ES-I3 (cell line): ENCODE results near the gene RGS6.

Experiments used
- H3K36me3 ChIP-seq: 2 replicates; pipeline ENCODE4 v1.6.1; 2013; ENCODE audit warnings: mild to moderate bottlenecking, low read length, control low read depth, moderate library complexity; ENCODE audit not compliant: insufficient read depth
- H3K4me1 ChIP-seq: 2 replicates; pipeline ENCODE4 v1.6.1; 2013; ENCODE audit warnings: mild to moderate bottlenecking, control low read depth, low read length; ENCODE audit not compliant: insufficient read depth
- H3K9ac ChIP-seq: 2 replicates; pipeline ENCODE4 v1.6.1; 2013; ENCODE audit warnings: low read depth, mild to moderate bottlenecking, low read length, moderate library complexity
- H3K9me3 ChIP-seq: 2 replicates; pipeline ENCODE4 v1.6.1; 2013; ENCODE audit warnings: mild to moderate bottlenecking, low read length, moderate library complexity; ENCODE audit not compliant: control insufficient read depth, insufficient read depth

The RGS6 gene

GRCh38 chr14:72522847-72523246 lies 590.6 kb downstream of the RGS6 start:
- H3K4me1 ChIP-seq: no peaks in the 10 kb centered on the region
- H3K9me3 ChIP-seq: peaks cover 4% of the 10 kb centered on the region
- no peak overlapping the region for H3K9ac ChIP-seq
- H3K36me3 ChIP-seq: no peaks in the 10 kb centered on the region; the same call in 1 of the 2 replicates

DNA sequence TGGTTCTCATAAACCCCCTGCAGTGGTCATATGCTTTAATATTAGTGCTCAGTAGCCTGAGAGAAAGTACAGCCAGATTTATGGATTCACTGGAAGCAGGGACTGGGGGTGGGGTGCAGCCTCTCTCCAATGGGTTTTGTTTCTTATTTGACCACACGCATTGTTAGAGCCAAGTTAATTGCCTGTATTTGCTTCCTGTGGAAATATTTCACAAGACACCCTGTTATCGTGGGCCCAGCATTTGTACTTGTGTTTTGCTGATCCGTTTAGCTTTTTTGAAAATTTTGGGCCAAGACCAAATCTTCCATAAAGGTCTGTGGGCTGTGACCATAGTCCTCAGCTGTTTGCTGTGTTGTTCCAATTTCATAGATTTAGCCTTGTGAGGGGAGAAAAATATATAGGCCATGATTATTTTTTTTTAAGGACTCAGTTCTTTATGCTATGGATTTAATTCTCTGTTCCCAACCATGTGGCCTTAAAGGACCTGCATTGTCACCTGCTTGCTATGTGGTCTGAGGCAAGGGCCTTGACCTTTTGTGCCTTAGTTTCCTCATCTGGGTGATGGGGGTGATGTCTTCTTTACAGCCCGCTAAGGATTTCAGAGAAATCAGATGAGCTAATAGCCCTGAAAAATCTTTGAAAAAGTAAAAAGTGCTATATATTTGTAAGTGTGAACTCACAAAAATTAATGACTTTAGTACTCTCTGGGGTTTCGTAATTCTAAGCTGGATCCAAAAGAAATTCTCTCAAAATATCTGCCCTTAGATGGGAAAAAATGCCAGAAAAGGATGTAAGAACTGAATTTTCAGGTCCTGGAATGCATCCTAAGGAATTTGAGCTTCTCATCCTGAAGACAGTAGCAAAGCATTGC lies 591.4 kb downstream of the RGS6 start:
- Histone ChIP-seq H3K9me3 (peaks cover 4% of the 10 kb centered on the region), H3K9ac (no peak overlapping the region), H3K4me1 (no peaks in the 10 kb centered on the region), H3K36me3 (no peaks in the 10 kb centered on the region; the same call in 1 of the 2 replicates)

GRCh38 chr14:72524295-72524629 lies 592.0 kb downstream of the RGS6 start:
- Histone ChIP-seq H3K36me3 (no peaks in the 10 kb centered on the region; the same call in 1 of the 2 replicates), H3K4me1 (no peaks in the 10 kb centered on the region), H3K9ac (no peak overlapping the region)

DNA sequence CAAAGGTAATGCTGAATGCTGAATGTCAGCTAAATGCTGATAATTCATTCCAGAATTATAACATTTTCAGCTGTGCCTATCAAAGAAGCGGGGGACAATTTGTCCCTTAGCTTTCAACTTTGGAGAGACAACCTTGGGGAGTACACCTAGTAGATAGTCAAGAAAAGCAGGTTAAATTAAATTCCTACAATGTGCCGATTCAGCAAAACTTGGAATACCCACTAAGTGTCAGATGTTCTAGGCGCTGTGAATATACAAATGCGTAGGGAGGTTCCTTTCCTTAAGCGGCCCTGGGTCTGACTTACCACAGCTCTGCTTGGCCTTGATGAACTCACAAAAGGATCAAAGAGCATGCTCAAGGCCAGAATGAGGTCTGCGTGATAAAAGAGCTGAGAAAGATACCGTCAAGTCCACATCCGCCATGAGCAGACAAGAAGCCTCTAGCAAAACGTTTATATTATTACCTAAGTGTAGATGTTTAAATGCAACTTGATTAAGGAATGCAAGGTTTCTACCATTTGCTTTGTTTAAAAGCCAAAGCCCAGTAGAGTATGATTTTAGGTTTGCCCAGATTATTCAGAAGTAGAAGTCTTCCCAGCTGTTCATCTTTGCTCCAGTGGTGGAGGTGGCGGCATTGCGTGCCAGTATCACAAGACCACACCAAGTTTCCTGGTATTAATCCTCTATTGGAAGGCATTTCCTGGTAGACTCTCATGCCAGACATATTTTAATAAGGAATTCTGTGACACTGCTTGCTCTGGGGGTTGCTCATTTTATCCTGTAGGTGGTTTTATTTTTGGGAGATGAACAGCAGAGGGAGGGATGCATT lies 593.1 kb downstream of the RGS6 start:
- Histone ChIP-seq H3K36me3 (no peaks in the 10 kb centered on the region; the same call in 1 of the 2 replicates), H3K4me1 (no peaks in the 10 kb centered on the region), H3K9ac (no peak overlapping the region), H3K9me3 (peaks cover under 1% of the 10 kb centered on the region)

More at GRCh38 chr14:72524295-72524629, 592.0 kb downstream of the RGS6 start:
- peaks cover 4% of the 10 kb centered on the region for H3K9me3 ChIP-seq

DNA sequence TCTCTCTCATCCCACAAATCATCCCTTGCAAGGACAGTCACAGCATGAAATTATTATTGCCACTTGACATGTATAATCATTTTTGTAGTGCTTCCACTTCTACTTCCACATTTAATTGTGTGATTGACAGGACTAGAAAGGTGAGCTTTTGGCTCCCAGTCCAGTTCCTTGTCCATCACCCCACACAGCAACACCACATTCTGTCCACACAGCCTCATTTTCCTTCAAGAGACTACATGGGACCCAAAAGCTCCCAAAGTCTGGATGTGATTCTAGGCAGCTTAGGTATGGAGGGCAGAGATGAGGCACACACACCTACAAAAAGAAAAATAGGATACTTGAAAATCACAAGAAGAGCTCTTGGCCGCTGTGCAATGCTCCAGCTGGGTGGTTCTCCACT lies 595.4 kb downstream of the RGS6 start:
- Histone ChIP-seq H3K36me3 (no peaks in the 10 kb centered on the region), H3K9me3 (no peaks in the 10 kb centered on the region), H3K9ac (no peak overlapping the region), H3K4me1 (no peaks in the 10 kb centered on the region)

DNA sequence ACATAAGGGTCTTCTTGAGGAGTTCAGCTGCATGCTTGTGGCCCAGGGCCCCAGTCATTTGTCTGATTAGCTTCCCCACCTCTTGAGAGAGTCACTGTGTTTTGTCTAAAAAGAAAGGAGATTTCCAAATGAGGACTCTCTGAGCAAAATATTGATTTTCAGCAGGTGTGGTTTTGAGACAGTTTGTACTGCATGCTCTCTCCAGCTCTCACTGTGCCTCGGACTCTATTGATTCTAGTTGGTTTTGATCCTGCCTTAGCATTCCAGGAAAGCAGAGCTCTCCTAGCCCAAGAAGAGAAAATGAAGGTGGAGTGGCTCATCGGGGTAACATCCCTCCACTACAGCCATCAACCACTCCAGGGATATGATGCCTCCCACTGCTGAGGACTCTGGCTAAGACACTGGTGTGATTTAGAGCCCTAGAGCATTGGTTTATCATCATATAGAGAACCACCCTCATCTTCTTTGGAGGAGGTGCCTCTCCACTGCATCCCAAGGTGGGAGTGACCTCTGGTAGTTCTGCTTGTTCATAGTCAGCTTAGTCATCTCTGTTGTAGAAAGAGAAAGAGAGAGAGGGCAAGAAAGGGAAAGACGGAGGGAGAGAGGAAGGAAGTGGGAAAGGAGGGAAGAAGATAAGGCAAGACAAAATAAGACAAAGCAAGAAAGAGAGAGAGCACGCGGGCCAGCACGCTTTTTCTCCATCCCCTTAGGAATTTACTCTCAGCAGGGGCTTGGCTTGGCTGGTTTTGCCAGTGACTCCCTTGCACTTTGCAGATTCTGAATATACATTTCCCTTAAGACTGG lies 596.0 kb downstream of the RGS6 start:
- no peaks in the 10 kb centered on the region for H3K9me3 ChIP-seq
- no peaks in the 10 kb centered on the region for H3K4me1 ChIP-seq
- no peaks in the 10 kb centered on the region for H3K36me3 ChIP-seq
- H3K9ac ChIP-seq: no peak overlapping the region

DNA sequence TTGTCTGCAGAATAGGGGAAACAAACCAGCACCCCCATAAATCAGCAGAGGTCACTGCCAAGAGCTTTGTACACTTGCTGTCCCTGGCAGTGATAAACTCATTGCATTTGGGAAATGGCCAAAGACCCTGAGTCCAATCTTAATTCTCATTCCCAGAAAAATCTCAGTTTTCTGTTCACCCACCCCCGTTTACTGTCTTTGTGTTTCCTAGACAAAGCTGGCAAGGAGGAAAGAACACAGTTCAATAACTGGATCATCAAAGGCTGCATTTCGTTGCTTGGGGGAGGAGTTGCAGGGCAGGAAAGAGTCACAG lies 596.6 kb downstream of the RGS6 start:
- Histone ChIP-seq H3K9me3 (no peaks in the 10 kb centered on the region), H3K36me3 (no peaks in the 10 kb centered on the region), H3K4me1 (no peaks in the 10 kb centered on the region), H3K9ac (no peak overlapping the region)

DNA sequence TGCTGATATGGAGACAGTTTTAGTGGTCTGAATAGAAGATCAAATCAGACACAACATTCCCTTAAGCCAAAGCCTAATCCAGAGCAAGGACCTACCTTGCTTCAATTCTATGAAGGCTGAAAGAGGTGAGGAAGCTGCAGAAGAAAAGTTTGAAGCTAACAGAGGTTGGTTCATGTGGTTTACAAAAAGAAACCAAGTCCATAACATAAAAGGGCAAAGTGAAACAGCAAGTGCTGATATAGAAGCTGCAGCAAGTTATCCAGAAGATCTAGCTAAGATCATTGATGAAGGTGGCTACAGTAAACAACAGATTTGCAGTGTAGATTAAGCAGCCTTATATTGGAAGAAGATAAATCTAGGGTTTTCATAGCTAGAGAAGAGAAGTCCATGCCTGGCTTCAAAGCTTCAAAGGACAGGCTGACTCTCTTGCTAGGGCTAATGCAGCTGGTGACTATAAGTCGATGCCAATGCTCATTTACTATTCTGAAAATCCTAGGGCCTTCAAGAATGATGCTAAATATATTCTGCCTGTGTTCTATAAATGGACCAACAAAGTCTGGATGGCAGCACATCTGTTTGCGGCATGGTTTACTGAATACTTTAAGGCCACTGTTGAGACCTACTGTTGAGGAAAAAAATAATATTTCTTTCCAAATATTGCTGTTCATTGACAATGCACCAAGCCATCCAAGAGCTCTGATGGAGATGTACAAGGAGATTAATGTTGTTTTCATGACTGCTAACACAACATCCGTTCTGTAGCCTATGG lies 600.6 kb downstream of the RGS6 start:
- Histone ChIP-seq H3K9ac (no peak overlapping the region), H3K9me3 (no peaks in the 10 kb centered on the region), H3K36me3 (no peaks in the 10 kb centered on the region), H3K4me1 (no peaks in the 10 kb centered on the region)

- H3K36me3 ChIP-seq: no peaks in the 10 kb centered on the region
- no peaks in the 10 kb centered on the region for H3K4me1 ChIP-seq
- H3K9me3 ChIP-seq: no peaks in the 10 kb centered on the region
- no peak overlapping the region for H3K9ac ChIP-seq
Measured at GRCh38 chr14:72535485-72535884, 603.3 kb downstream of the RGS6 start.

DNA sequence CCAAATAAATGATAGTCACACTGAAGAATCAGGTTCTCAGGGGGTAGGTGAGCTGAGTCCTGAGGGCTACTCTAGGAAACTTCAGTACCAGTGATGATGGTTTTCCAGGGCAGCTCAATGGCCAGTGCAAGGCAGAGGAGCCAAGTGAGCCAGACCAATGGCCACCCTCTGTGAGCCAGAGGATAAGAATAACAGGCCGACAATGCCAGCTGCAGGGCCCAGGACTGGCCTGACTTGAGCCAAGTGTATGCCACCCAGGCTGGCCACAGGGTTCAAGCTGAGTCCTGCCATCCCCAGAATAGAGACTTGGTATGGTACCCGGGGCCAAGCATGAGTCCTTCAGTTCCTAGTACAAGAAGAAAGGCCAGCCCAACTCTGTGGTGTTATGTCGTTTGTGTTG lies 606.2 kb downstream of the RGS6 start:
- no peaks in the 10 kb centered on the region for H3K9me3 ChIP-seq
- H3K9ac ChIP-seq: no peak overlapping the region
- no peaks in the 10 kb centered on the region for H3K36me3 ChIP-seq
- no peaks in the 10 kb centered on the region for H3K4me1 ChIP-seq

DNA sequence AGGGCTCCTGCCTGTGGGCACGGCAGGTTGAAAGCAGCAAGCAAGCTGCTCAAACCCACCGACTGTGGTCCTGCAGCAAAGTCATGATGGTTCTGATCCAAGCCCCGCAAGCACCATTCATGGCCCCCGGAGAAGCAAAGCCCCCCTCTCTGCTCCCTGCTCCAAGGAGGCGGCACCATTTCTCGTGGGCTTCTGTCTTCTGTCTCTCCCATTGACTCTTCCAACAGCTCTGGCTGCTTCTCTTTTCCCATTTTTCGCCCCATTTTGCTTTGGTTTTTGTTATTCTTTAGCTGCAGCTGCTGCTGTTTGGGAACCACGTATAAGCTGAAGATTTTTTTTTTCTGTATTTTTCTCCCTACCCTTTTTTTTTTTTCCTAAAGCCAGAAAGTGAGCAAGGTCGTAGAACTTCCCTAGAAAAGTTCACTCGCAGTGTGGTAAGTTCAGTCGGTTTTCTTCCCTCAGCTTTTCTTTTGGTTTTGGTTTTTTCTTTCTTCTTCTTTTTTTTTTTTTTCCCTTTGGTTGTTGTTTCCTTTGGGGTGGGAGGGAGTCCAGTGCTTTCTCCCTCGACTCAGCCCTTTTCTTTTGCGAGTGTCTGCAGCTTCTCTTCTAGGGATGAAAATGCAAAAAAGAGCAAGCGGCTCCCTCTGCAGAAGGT lies 607.6 kb downstream of the RGS6 start:
- Histone ChIP-seq H3K4me1 (peaks cover 7% of the 10 kb centered on the region; the same call in 1 of the 2 replicates), H3K36me3 (no peaks in the 10 kb centered on the region), H3K9me3 (no peaks in the 10 kb centered on the region), H3K9ac (no peak overlapping the region)

GRCh38 chr14:72540836-72541235 lies 608.6 kb downstream of the RGS6 start:
- Histone ChIP-seq H3K36me3 (no peaks in the 10 kb centered on the region), H3K9ac (no peak overlapping the region), H3K9me3 (no peaks in the 10 kb centered on the region), H3K4me1 (peaks cover 12% of the 10 kb centered on the region; the same call in 1 of the 2 replicates)

DNA sequence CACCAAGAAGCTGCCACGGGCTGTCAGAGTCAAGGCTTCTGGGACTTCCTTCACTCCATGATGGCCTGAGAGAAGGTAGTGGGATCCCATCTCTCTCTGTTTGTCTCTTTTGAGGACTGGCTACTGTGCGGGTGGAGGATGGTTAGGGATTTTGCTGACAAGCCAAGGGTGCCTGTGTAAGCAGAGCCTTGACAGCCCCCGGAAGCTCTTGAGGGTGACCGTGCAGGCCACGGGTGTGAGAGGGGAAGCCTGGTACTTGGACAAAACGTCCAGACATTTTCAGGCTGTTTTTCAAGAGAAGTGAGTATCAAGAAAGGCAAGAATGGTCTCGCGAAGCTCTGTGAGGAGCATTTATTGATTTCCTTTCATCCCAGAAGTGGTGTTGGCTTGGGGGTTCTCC lies 609.3 kb downstream of the RGS6 start:
- Histone ChIP-seq H3K9me3 (no peaks in the 10 kb centered on the region), H3K36me3 (no peaks in the 10 kb centered on the region), H3K9ac (no peak overlapping the region), H3K4me1 (peaks cover 12% of the 10 kb centered on the region; the same call in 1 of the 2 replicates)
